Astrocyte of the cerebellum (primary cell): ENCODE results near the gene PDE4B.
A peak's percentile ranks its signal among the peaks of the same experiment; 100 is the strongest.

Source experiments
- DNase-seq: peaks from one replicate; pipeline ENCODE4 v3.0.0-alpha.2; 2011; ENCODE audit warnings: low read depth
- H3K4me3 ChIP-seq: 2 replicates; pipeline ENCODE4 v1.5.1; 2011; ENCODE audit warnings: mild to moderate bottlenecking, low read depth, low read length, moderate library complexity
- CTCF ChIP-seq: IDR thresholded peaks from 2 replicates; pipeline ENCODE4 v1.5.1; 2012; ENCODE audit warnings: low read length, low read depth, moderate library complexity, mild to moderate bottlenecking; ENCODE audit errors: missing control alignments
- in situ Hi-C: cut with HindIII; loops from 2 replicates; pipeline ENCODE4 v1.10.0; 2017; ENCODE audit warnings: low sequenced_read_pairs

Gene PDE4B

GRCh38 chr1:65948609-65949229 is 156.0 kb downstream of the PDE4B start:
- no peak for DNase-seq
- in situ Hi-C loops, result no loop called here

GRCh38 chr1:65949230-65949626 is 156.5 kb downstream of the PDE4B start:
- H3K4me3 ChIP-seq, result no peak overlapping the region
- no peak for DNase-seq
- in situ Hi-C loops, result no loop called here
- TF ChIP-seq CTCF, result no peak

More at GRCh38 chr1:65948609-65949229, 156.0 kb downstream of the PDE4B start:
- TF ChIP-seq CTCF, result peak; percentile 14
- no peak overlapping the region for H3K4me3 ChIP-seq

- no peak for DNase-seq
- no peak overlapping the region for H3K4me3 ChIP-seq
- in situ Hi-C loops, result loop anchor here (25.0 kb wide), 1 partner anchor 287 kb away; no protein-coding TSS in a partner anchor
- TF ChIP-seq CTCF, result no peak
Measured at GRCh38 chr1:65949933-65950332, 157.2 kb downstream of the PDE4B start.

- no peak for TF ChIP-seq CTCF
- no peak for DNase-seq
- in situ Hi-C loops, result loop anchor here (25.0 kb wide), 1 partner anchor 285 kb away; no protein-coding TSS in a partner anchor
- H3K4me3 ChIP-seq, result no peak overlapping the region
Measured at GRCh38 chr1:65952696-65953095, 160.0 kb downstream of the PDE4B start.

- no peak overlapping the region for H3K4me3 ChIP-seq
- DNase-seq, result no peak
- in situ Hi-C loops, result loop anchor here (25.0 kb wide), 1 partner anchor 284 kb away; no protein-coding TSS in a partner anchor
- no peak for TF ChIP-seq CTCF
Measured at GRCh38 chr1:65953170-65953569, 160.5 kb downstream of the PDE4B start.

GRCh38 chr1:65955071-65955470 is 162.4 kb downstream of the PDE4B start:
- H3K4me3 ChIP-seq, result no peak overlapping the region
- TF ChIP-seq CTCF, result no peak
- DNase-seq, result no peak
- in situ Hi-C loops, result loop anchor here (25.0 kb wide), 1 partner anchor 282 kb away; no protein-coding TSS in a partner anchor
